GM21825 (cell line): Measurements from ENCODE around the gene BABAM2.
"Not testable (repeated sequence)": the region's sequence is repeated elsewhere in the genome, so short reads cannot be mapped to it uniquely, and the experiment has no call there.

ENCODE experiments used
- ATAC-seq: cut with Tn5 transposase; IDR thresholded peaks from one replicate; pipeline ENCODE4 v1.9.1; 2021; ENCODE audit warnings: mild to moderate bottlenecking, moderate library complexity; ENCODE audit not compliant: unreplicated experiment

BABAM2 gene

GRCh38 chr2:27875089-27875881, 15.2 kb upstream of the BABAM2 start:
- no peak for ATAC-seq

- ATAC-seq, result no peak
Measured at GRCh38 chr2:27878825-27879224, 11.7 kb upstream of the BABAM2 start.

GRCh38 chr2:27881815-27882583, 8.5 kb upstream of the BABAM2 start:
- not testable (repeated sequence) for ATAC-seq

GRCh38 chr2:27882584-27882922, 8.0 kb upstream of the BABAM2 start:
- ATAC-seq, result not testable (repeated sequence)

- ATAC-seq, result no peak
Measured at GRCh38 chr2:27884601-27885000, 5.9 kb upstream of the BABAM2 start.

- ATAC-seq, result no peak
Measured at GRCh38 chr2:27885234-27885633, 5.3 kb upstream of the BABAM2 start.

- no peak for ATAC-seq
Measured at GRCh38 chr2:27885661-27886060, 4.9 kb upstream of the BABAM2 start.

GRCh38 chr2:27886322-27886721, 4.2 kb upstream of the BABAM2 start:
- no peak for ATAC-seq

- no peak for ATAC-seq
Measured at GRCh38 chr2:27887111-27887510, 3.4 kb upstream of the BABAM2 start.

- ATAC-seq, result no peak
Measured at GRCh38 chr2:27887830-27888229, 2.7 kb upstream of the BABAM2 start.

GRCh38 chr2:27888790-27889189, 1.7 kb upstream of the BABAM2 start:
- ATAC-seq, result no peak

- no peak for ATAC-seq
Measured at GRCh38 chr2:27889774-27890145, 769 bp upstream of the BABAM2 start.

- peak; percentile 20 for ATAC-seq
Measured at GRCh38 chr2:27890924-27891672, 569 bp downstream of the BABAM2 start.

- no peak for ATAC-seq
Measured at GRCh38 chr2:27891673-27892105, 1.2 kb downstream of the BABAM2 start.

- ATAC-seq, result no peak
Measured at GRCh38 chr2:27893006-27893405, 2.5 kb downstream of the BABAM2 start.

- no peak for ATAC-seq
Measured at GRCh38 chr2:27897717-27898116, 7.2 kb downstream of the BABAM2 start.

- no peak for ATAC-seq
Measured at GRCh38 chr2:27901234-27901633, 10.7 kb downstream of the BABAM2 start.

GRCh38 chr2:27902098-27902497, 11.6 kb downstream of the BABAM2 start:
- no peak for ATAC-seq

- ATAC-seq, result no peak
Measured at GRCh38 chr2:27903018-27903417, 12.5 kb downstream of the BABAM2 start.

- ATAC-seq, result no peak
Measured at GRCh38 chr2:27903649-27904404, 13.3 kb downstream of the BABAM2 start.

GRCh38 chr2:27904405-27904665, 13.8 kb downstream of the BABAM2 start:
- ATAC-seq, result no peak
